ENCODE data around the gene ZZZ3. TPM values are rescaled to one million over a fixed set of nuclear protein-coding genes. Genes with fewer than 3 reads are reported as not detected.

ZZZ3 gene
- total RNA-seq, 2 experiments from 2014 or later = 51.4 to 66.4 TPM

DNA sequence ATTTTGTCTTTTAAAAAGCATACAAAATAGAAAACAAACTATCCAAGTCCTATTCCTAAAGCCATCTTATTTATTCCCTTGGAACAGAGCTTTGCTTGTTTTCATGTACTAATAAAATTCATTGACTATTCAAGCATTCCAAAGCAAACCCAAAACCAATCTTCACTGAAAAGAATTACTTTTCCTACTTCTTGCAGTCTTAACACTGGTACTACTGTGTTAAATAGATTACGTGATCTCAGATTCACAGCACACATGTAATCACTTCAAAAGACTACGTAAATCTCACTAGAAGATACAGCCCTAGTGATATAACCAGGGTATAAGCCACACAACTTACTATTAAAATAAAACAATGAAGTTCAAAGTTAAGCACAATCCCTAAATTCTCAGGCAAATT, 39.0 kb downstream of the ZZZ3 start:
- Histone ChIP-seq H3K79me2 (ENCODE audit: insufficient read depth, low read depth, low read length) (peaks cover 88% of the 10 kb centered on the region), H3K4me3 (ENCODE audit: low read depth, low read length, poor library complexity, severe bottlenecking) (no peak overlapping the region), H3K9me3 (ENCODE audit: low read length) (peaks cover 8% of the 10 kb centered on the region; the same call in 1 of the 2 replicates), H3K27ac (ENCODE audit: low read depth, low read length, poor library complexity, severe bottlenecking) (no peak overlapping the region), H4K20me1 (ENCODE audit: insufficient read depth, low read length) (no peaks in the 10 kb centered on the region; the same call in 1 of the 2 replicates), H3K4me1 (ENCODE audit: insufficient read depth, low read length, poor library complexity, severe bottlenecking) (peaks cover 5% of the 10 kb centered on the region), H3K36me3 (ENCODE audit: insufficient read depth, low read length) (peaks cover 69% of the 10 kb centered on the region), H3K9me2 (ENCODE audit: insufficient read depth, low read length) (no peaks in the 10 kb centered on the region), H3K4me2 (ENCODE audit: low read length) (no peak overlapping the region), H2AFZ (ENCODE audit: low read length) (no peak overlapping the region)
- ChIA-PET CTCF (ENCODE audit: unreplicated experiment) (no interaction called here), POLR2A (no interaction called here)
- TF ChIP-seq, protein P1, sequence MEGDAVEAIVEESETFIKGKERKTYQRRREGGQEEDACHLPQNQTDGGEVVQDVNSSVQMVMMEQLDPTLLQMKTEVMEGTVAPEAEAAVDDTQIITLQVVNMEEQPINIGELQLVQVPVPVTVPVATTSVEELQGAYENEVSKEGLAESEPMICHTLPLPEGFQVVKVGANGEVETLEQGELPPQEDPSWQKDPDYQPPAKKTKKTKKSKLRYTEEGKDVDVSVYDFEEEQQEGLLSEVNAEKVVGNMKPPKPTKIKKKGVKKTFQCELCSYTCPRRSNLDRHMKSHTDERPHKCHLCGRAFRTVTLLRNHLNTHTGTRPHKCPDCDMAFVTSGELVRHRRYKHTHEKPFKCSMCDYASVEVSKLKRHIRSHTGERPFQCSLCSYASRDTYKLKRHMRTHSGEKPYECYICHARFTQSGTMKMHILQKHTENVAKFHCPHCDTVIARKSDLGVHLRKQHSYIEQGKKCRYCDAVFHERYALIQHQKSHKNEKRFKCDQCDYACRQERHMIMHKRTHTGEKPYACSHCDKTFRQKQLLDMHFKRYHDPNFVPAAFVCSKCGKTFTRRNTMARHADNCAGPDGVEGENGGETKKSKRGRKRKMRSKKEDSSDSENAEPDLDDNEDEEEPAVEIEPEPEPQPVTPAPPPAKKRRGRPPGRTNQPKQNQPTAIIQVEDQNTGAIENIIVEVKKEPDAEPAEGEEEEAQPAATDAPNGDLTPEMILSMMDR (conservative IDR thresholded peaks at IDR 0.05; ENCODE audit: low read length) = no peak
- no peak for TF ChIP-seq EZH2phosphoT487 (IDR thresholded peaks at IDR 0.05; ENCODE audit: borderline replicate concordance, low read depth, low read length)
- intact Hi-C loops (cut with micrococcal nuclease; ENCODE audit: unreplicated experiment) = no loop called here
- BruUV-seq (replicated peaks) = no TSS peak
- DNase-seq (ENCODE audit: low spot score) = no peak

DNA sequence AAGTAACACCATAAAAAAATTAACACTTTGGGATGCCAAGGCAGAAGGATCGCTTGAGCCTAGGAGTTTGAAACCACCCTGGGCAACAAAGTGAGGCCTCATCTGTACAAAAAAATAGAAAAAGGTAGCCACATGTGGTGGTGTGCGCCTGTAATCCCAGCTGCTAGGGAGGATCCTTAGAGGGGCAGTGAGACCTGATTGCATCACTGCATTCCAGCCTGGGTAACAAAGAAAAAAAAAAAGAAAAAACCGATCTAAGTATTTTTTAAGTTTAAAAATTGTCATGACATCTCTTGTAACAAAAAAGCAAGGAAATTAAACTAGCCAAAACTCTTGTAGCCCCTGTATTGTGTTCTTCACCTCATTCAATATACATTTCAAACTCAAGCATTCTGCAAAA, 39.5 kb downstream of the ZZZ3 start:
- no peak for TF ChIP-seq EZH2phosphoT487 (IDR thresholded peaks at IDR 0.05; ENCODE audit: borderline replicate concordance, low read depth, low read length)
- TF ChIP-seq, protein P1 (conservative IDR thresholded peaks at IDR 0.05; ENCODE audit: low read length) = no peak
- POLR2A ChIA-PET = no interaction called here
- CTCF ChIA-PET (ENCODE audit: unreplicated experiment) = no interaction called here
- intact Hi-C loops (cut with micrococcal nuclease; ENCODE audit: unreplicated experiment) = no loop called here
- Histone ChIP-seq H4K20me1 (ENCODE audit: insufficient read depth, low read length) (no peaks in the 10 kb centered on the region; the same call in 1 of the 2 replicates), H3K4me1 (ENCODE audit: insufficient read depth, low read length, poor library complexity, severe bottlenecking) (peaks cover 5% of the 10 kb centered on the region), H3K9me2 (ENCODE audit: insufficient read depth, low read length) (no peaks in the 10 kb centered on the region), H2AFZ (ENCODE audit: low read length) (no peak overlapping the region), H3K36me3 (ENCODE audit: insufficient read depth, low read length) (peaks cover 68% of the 10 kb centered on the region), H3K4me2 (ENCODE audit: low read length) (no peak overlapping the region), H3K4me3 (ENCODE audit: low read depth, low read length, poor library complexity, severe bottlenecking) (no peak overlapping the region), H3K79me2 (ENCODE audit: insufficient read depth, low read depth, low read length) (peaks cover 83% of the 10 kb centered on the region), H3K9me3 (ENCODE audit: low read length) (peaks cover 3% of the 10 kb centered on the region; the same call in 1 of the 2 replicates), H3K27ac (ENCODE audit: low read depth, low read length, poor library complexity, severe bottlenecking) (no peak overlapping the region)
- DNase-seq (ENCODE audit: low spot score) = no peak
- no TSS peak for BruUV-seq (replicated peaks)

DNA sequence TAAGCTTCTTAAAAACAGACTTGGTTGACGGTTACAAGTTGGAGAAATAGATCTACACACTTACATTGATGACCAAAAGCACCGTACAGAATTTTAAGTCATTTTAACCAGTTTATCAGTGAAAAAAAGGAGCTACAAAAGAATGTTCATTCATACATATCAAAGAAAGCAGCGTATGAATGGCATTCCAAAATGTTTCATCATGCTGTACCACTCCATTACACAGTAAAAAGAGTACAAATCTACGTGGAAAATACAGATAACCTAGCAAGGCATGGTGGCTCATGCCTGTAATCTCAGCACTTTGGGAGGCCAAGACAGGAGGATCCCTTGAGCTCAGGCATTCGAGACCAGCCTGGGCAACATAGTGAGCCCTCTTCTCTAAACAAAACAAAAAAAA, 40.3 kb downstream of the ZZZ3 start:
- no peaks in the 10 kb centered on the region for H3K9me2 ChIP-seq (ENCODE audit: insufficient read depth, low read length)
- CTCF ChIA-PET (ENCODE audit: unreplicated experiment) = no interaction called here
- no peaks in the 10 kb centered on the region for H3K9me3 ChIP-seq (ENCODE audit: low read length)
- H4K20me1 ChIP-seq (ENCODE audit: insufficient read depth, low read length) = no peaks in the 10 kb centered on the region; the same call in 1 of the 2 replicates
- H3K27ac ChIP-seq (ENCODE audit: low read depth, low read length, poor library complexity, severe bottlenecking) = no peak overlapping the region
- H3K79me2 ChIP-seq (ENCODE audit: insufficient read depth, low read depth, low read length) = peaks cover 75% of the 10 kb centered on the region
- TF ChIP-seq EZH2phosphoT487 (IDR thresholded peaks at IDR 0.05; ENCODE audit: borderline replicate concordance, low read depth, low read length) = no peak
- TF ChIP-seq, protein P1 (conservative IDR thresholded peaks at IDR 0.05; ENCODE audit: low read length) = no peak
- POLR2A ChIA-PET = interaction anchor here (0.6 to 1.3 kb wide), 7 partner anchors 11 to 185 kb away, joined by 3 to 4 read pairs (median 3); partner anchors contain the start of gene MIGA1
- H3K4me1 ChIP-seq (ENCODE audit: insufficient read depth, low read length, poor library complexity, severe bottlenecking) = peaks cover 5% of the 10 kb centered on the region
- BruUV-seq (replicated peaks) = no TSS peak
- H3K4me3 ChIP-seq (ENCODE audit: low read depth, low read length, poor library complexity, severe bottlenecking) = no peak overlapping the region
- intact Hi-C loops (cut with micrococcal nuclease; ENCODE audit: unreplicated experiment) = no loop called here
- no peak overlapping the region for H3K4me2 ChIP-seq (ENCODE audit: low read length)
- DNase-seq (ENCODE audit: low spot score) = no peak
- H2AFZ ChIP-seq (ENCODE audit: low read length) = no peak overlapping the region
- peaks cover 70% of the 10 kb centered on the region for H3K36me3 ChIP-seq (ENCODE audit: insufficient read depth, low read length)

Measured in OCI-LY7 (cell line).